Fibroblast of gingiva (primary cell): ENCODE data around the gene CALML5.
A peak's percentile ranks its signal among the peaks of the same experiment; 100 is the strongest.

Experiments
- DNase-seq: peaks from one replicate; pipeline ENCODE4 v3.0.0-alpha.2; 2011; ENCODE audit warnings: low read depth

Gene CALML5

GRCh38 chr10:5500910-5501309 lies 1.5 kb upstream of the CALML5 start:
- DNase-seq = no peak

- DNase-seq = no peak
Observed at GRCh38 chr10:5500162-5500670, 846 bp upstream of the CALML5 start.

- DNase-seq = no peak
Observed at GRCh38 chr10:5498791-5499492, 428 bp downstream of the CALML5 start.

- DNase-seq = no peak
Observed at GRCh38 chr10:5497948-5498730, 1.2 kb downstream of the CALML5 start.

GRCh38 chr10:5497289-5497688 lies 2.1 kb downstream of the CALML5 start:
- DNase-seq = no peak

GRCh38 chr10:5496261-5497250 lies 2.8 kb downstream of the CALML5 start:
- DNase-seq = no peak

- DNase-seq = no peak
Observed at GRCh38 chr10:5494611-5495010, 4.8 kb downstream of the CALML5 start.

- DNase-seq = no peak
Observed at GRCh38 chr10:5493691-5494090, 5.7 kb downstream of the CALML5 start.

- DNase-seq = no peak
Observed at GRCh38 chr10:5492929-5493576, 6.3 kb downstream of the CALML5 start.

GRCh38 chr10:5492322-5492855 lies 7.0 kb downstream of the CALML5 start:
- DNase-seq = no peak

GRCh38 chr10:5491477-5491876 lies 7.9 kb downstream of the CALML5 start:
- no peak for DNase-seq

- no peak for DNase-seq
Observed at GRCh38 chr10:5490698-5491464, 8.5 kb downstream of the CALML5 start.

- no peak for DNase-seq
Observed at GRCh38 chr10:5490032-5490431, 9.3 kb downstream of the CALML5 start.

GRCh38 chr10:5488272-5489161 lies 10.9 kb downstream of the CALML5 start:
- DNase-seq = no peak

- no peak for DNase-seq
Observed at GRCh38 chr10:5486853-5487235, 12.5 kb downstream of the CALML5 start.

- DNase-seq = no peak
Observed at GRCh38 chr10:5485948-5486852, 13.2 kb downstream of the CALML5 start.

- no peak for DNase-seq
Observed at GRCh38 chr10:5485290-5485689, 14.1 kb downstream of the CALML5 start.

- DNase-seq = peak; percentile 14
Observed at GRCh38 chr10:5484205-5484604, 15.2 kb downstream of the CALML5 start.
